Stimulated activated effector memory CD8-positive, alpha-beta T cell treated with anti-CD3 and anti-CD28 coated beads, Interleukin-12 subunit alpha, Interleukin-12 subunit beta, amount 100 ng/mL, for 72 hours (primary cell): ENCODE measurements around the gene PRCC.

Experiments
- ATAC-seq: fragments of 150-1000 bp; cut with Tn5 transposase; 2 replicates; pipeline ENCODE4 v1.10.0; 2021
- DNase-seq, 2 donors: peaks; one replicate each; pipeline ENCODE4 v3.0.0; 2021 to 2022; ENCODE audit warnings: low spot score in 2 of 2
- H3K27ac Mint-ChIP-seq: one replicate; pipeline ENCODE4 v1.8.0; 2022; ENCODE audit warnings: mild to moderate bottlenecking, mixed read lengths
- H3K36me3 Mint-ChIP-seq: one replicate; pipeline ENCODE4 v1.8.0; 2022; ENCODE audit warnings: mild to moderate bottlenecking, mixed read lengths
- H3K4me1 Mint-ChIP-seq: one replicate; pipeline ENCODE4 v1.8.0; 2022; ENCODE audit warnings: mixed read lengths
- H3K4me3 Mint-ChIP-seq: one replicate; pipeline ENCODE4 v1.8.0; 2022; ENCODE audit warnings: mild to moderate bottlenecking, mixed read lengths
- H3K9me3 Mint-ChIP-seq: one replicate; pipeline ENCODE4 v1.8.0; 2022; ENCODE audit warnings: mixed read lengths

The PRCC gene

DNA sequence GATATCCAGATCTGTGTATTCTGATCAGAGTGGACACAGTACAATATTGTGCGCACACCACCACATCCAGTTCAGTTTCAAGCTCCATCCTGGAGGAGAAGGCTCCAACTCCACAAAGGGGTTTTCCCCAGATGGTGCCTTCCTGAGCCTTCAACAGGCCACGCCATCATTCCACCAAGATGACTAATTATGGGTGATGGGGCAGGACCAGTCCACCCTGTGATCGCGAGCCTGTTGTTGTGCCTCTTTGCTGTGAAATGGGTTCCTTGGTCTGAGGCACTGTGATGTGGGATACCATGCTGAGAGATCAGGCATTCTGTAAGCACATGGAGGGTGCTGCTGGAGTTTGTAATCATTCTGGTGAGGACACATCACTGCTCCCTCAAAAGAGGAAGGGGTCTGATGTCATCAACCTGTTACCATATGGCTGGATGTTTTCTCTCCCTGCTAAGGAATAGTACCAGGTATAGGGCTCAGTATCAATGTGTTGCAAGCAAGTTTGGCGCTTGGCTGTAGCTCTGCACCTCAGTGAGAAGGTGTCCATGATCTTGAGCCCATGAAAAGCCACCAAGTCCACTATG is 56.0 kb downstream of the PRCC start:
- ATAC-seq: no peak
- DNase-seq: no peak
- Mint-ChIP-seq H3K4me1 (peaks cover 34% of the 10 kb centered on the region), H3K36me3 (no peaks in the 10 kb centered on the region), H3K9me3 (no peaks in the 10 kb centered on the region), H3K4me3 (no peak overlapping the region), H3K27ac (peak overlapping the region; percentile 86)

DNA sequence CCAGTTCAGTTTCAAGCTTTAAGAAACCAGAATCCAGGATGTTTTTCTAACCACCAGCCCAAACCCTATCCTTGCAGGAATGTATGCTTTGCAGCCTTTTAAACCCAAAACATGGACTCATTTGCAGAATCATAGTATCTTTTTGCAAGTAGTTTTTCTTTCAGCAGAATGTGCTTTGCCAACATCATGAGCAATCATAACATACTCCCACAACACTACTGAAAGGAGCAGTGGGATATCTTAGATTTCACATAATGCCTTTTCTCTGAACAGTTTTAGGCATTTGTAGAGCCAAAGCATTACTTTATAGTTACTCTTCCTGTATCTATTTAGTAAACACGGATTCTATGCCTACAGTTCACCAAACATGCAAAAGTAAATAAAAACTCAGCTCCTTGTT is 59.3 kb downstream of the PRCC start:
- Mint-ChIP-seq H3K9me3 (no peaks in the 10 kb centered on the region), H3K27ac (no peak overlapping the region), H3K4me3 (no peak overlapping the region), H3K36me3 (no peaks in the 10 kb centered on the region), H3K4me1 (peaks cover 27% of the 10 kb centered on the region)
- DNase-seq (no peak), ATAC-seq (no peak)

DNA sequence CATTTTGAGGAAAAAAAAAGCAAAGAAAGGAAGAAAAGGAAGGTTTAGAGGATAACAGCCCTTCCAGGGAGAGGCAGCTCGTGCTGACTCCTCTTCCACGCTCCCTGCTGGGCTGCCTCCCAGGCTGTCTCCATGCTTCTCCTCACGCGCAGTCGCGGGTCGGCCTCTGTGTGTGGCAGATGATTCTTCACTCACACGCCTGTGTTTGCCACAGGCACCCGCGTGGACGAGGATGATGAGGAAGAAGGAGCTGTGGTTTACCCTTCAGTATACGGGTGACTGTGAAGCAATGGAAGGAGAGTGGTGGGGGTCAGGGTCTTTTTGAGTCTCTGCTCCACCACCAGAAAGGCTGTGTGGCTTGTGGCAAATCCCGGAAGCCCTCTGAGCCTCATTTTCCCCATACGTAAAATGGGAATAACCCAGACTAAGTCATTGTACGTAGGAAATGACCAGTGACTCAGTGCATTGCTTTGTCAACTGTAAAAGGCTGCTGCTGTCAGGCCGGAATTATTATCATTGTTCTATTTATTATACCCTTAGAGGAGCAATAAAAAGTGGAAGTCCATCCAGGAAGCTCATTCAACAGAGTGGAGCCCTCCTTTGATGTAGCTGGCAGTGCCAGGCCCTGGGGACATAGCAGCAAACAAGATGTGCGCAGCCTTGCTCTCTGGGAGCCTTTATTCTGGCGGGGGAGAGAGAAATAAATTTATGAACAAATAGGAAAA is 61.2 kb downstream of the PRCC start:
- H3K4me1 Mint-ChIP-seq: peaks cover 17% of the 10 kb centered on the region
- H3K4me3 Mint-ChIP-seq: no peak overlapping the region
- H3K36me3 Mint-ChIP-seq: no peaks in the 10 kb centered on the region
- DNase-seq (no peak), ATAC-seq (no peak)
- H3K9me3 Mint-ChIP-seq: no peaks in the 10 kb centered on the region
- peak overlapping the region; percentile 23 for H3K27ac Mint-ChIP-seq

DNA sequence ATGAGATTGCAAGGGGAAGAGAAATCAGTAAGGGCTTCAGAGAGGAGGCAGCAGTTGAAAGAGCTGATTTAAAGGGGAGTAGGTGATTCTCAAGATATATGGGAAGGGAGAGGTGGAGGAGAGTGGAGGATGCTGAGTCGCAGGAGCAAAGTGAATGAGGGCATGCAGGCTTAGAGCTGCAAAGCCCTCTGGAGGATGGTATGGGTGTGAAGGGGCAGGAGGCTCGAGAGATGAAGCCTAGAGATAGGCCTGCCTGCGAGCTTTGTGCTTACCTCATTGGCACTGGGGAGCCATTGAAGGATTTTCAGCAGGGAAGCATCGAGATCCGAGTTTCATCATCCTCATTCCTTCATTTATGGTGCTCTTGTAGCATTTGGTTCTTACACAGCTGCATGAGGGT is 65.1 kb downstream of the PRCC start:
- DNase-seq (no peak), ATAC-seq (no peak)
- no peak overlapping the region for H3K27ac Mint-ChIP-seq
- H3K4me1 Mint-ChIP-seq: peaks cover 52% of the 10 kb centered on the region
- H3K9me3 Mint-ChIP-seq: no peaks in the 10 kb centered on the region
- H3K36me3 Mint-ChIP-seq: no peaks in the 10 kb centered on the region
- H3K4me3 Mint-ChIP-seq: no peak overlapping the region

DNA sequence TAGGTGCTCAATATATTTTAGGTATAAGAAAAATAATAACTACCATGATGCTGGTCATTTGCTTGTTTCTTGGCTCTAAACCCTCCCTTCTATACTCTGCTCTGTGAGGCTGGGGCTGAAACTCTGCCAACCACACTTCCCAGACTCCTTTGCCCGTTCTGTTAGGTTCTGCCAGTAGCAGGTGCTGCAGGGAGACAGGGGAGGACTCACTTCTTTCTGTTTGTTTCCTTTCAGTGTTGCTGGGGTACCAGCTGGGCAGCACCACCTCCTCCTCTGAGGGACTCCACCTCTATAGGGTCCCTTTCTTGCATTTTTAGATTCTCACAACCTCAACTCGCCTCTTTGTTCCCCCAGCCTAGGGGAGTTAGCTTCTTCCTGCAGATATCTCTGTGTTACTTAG is 66.3 kb downstream of the PRCC start:
- Mint-ChIP-seq H3K4me1 (peaks cover 50% of the 10 kb centered on the region), H3K4me3 (no peak overlapping the region)
- DNase-seq: no peak

DNA sequence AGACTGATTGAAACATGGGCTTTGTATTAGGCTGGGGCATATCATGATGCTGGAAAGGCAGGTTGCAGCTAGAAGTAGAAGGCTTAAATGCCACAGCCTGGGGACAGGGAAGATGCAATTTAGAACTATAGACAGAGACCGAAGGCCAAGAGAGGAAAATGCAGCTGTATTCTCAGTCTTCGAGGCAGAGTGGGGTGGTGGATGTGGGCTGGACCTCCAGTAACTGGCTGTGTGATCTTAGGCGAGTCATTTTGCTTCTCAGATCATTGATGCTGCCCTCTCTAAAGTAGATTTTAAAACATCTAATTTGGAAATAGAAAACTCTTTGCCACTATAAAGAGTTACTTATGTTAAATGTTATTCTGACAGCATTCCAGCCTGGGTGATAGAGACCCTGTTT is 67.0 kb downstream of the PRCC start:
- H3K27ac Mint-ChIP-seq: peak overlapping the region; percentile 38
- H3K4me1 Mint-ChIP-seq: peaks cover 51% of the 10 kb centered on the region
- no peaks in the 10 kb centered on the region for H3K9me3 Mint-ChIP-seq
- no peaks in the 10 kb centered on the region for H3K36me3 Mint-ChIP-seq
- DNase-seq (no peak), ATAC-seq (peak; percentile 53)
- H3K4me3 Mint-ChIP-seq: no peak overlapping the region

More for the DNA sequence above, 66.3 kb downstream of the PRCC start:
- Mint-ChIP-seq H3K9me3 (no peaks in the 10 kb centered on the region), H3K36me3 (no peaks in the 10 kb centered on the region), H3K27ac (peak overlapping the region; percentile 38)
- ATAC-seq: peak; percentile 16

DNA sequence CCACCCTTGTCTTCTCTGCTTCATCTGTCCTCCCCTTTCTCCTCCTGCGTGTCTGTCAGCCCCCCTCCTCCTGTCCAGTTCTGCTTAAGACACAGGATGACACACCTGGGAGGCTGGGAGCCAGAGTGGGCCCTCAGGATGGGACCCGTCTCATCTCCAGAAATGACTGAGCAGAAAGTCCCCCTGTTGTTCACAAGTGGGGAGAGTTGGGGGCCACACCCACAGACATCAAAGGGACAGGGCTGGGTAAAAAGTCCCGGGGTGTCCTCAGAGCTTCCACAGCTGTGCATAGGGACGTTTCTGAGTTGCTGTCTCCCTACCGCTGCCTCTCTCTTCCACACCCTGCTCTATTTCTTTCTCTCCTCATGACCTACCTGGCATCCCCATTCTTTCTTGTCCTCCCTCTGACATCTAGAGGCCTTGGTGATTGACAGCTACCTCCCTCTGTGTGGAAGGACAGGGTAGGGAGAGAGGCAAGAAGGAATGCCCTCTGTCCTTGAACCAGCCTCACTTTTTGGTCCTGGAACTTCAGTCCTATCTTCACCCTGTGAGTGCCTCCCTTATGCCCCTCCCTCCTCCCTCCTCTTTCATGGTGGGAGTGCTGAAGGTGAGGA is 68.8 kb downstream of the PRCC start:
- peak overlapping the region; percentile 81 for H3K27ac Mint-ChIP-seq
- peak; percentile 82 for ATAC-seq
- H3K36me3 Mint-ChIP-seq: no peaks in the 10 kb centered on the region
- peak in 1 of 2 donors; percentile 74 for DNase-seq
- H3K4me3 Mint-ChIP-seq: peak overlapping the region; percentile 49
- peaks cover 56% of the 10 kb centered on the region for H3K4me1 Mint-ChIP-seq
- no peaks in the 10 kb centered on the region for H3K9me3 Mint-ChIP-seq

DNA sequence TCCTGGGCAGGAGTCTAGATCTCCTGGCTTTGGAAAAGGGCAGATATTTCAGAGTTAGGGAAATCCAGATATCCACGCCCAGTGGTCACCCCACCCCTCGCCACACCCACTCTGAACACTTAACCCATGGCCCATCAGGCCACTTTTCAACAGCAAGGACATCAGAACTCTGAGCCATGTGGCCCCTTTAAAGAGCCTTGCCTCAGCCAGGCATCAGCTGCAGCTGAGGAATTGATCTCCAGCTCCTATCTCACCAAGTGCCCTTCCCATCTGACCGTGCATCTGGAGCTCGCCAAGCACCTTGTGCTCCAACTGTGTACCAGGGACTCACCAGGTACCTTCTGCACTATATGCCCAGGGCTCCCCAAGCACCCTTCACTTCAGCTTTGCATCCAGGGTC is 69.6 kb downstream of the PRCC start:
- no peaks in the 10 kb centered on the region for H3K9me3 Mint-ChIP-seq
- H3K27ac Mint-ChIP-seq: peak overlapping the region; percentile 81
- DNase-seq (no peak), ATAC-seq (no peak)
- no peaks in the 10 kb centered on the region for H3K36me3 Mint-ChIP-seq
- peaks cover 56% of the 10 kb centered on the region for H3K4me1 Mint-ChIP-seq
- peak overlapping the region; percentile 49 for H3K4me3 Mint-ChIP-seq

DNA sequence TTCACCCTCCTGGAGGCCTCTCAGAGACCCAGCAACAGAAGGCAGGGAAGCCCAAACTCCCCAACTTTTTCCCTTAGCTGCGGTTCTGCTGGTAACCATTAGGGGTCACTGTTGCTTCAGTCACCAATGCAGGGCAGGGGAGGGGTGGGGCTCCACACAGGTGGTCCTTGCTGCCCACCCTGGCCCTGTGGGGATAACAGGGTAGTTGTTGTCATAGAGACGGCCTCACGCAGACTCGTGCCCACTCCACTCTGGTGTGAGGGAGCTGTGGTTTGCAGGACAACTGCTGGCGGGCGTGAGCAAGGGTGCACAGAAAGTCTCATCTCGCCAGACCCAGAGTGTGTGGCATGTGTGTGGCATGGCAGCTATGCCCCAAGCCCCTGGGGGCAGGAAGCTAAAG is 71.6 kb downstream of the PRCC start:
- DNase-seq (peak; percentile 55 to 81), ATAC-seq (peak; percentile 36)
- Mint-ChIP-seq H3K4me1 (peaks cover 48% of the 10 kb centered on the region), H3K36me3 (no peaks in the 10 kb centered on the region), H3K27ac (peak overlapping the region; percentile 84), H3K9me3 (no peaks in the 10 kb centered on the region), H3K4me3 (no peak overlapping the region)

DNA sequence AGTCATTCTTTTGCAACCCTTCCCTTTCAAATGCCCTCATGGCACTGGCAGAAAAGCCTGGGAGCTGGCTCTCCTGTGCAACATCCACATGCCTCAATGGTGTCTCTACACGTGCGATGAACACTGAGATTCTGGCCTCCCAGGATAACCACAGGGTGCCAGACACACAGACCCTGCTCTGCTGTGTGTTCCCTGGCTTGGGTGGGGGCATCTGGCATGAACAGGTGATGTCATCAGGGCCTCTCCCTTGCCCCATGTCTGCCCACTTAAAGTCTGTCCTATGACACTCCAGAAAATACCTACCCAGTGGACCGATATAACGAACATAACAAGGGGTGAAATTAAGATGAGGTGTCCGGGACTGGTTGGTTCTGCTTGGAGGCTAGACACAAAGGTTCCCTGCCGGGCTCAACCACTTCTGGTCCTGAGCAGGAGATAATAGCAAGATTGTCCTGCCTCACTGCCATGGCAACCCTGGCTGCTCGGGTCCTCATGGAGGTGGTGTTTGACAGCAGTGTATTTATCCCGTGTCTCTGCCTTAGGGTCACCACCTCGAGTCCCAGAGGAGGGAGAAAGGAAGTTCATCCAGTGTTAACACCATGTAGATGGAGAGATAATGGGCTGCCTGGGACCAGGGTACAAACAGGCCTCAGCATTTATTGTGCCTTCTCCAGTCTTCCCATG is 72.2 kb downstream of the PRCC start:
- Mint-ChIP-seq H3K27ac (peak overlapping the region; percentile 20), H3K9me3 (no peaks in the 10 kb centered on the region), H3K4me1 (peaks cover 46% of the 10 kb centered on the region), H3K4me3 (no peak overlapping the region), H3K36me3 (no peaks in the 10 kb centered on the region)
- DNase-seq: no peak
- no peak for ATAC-seq

DNA sequence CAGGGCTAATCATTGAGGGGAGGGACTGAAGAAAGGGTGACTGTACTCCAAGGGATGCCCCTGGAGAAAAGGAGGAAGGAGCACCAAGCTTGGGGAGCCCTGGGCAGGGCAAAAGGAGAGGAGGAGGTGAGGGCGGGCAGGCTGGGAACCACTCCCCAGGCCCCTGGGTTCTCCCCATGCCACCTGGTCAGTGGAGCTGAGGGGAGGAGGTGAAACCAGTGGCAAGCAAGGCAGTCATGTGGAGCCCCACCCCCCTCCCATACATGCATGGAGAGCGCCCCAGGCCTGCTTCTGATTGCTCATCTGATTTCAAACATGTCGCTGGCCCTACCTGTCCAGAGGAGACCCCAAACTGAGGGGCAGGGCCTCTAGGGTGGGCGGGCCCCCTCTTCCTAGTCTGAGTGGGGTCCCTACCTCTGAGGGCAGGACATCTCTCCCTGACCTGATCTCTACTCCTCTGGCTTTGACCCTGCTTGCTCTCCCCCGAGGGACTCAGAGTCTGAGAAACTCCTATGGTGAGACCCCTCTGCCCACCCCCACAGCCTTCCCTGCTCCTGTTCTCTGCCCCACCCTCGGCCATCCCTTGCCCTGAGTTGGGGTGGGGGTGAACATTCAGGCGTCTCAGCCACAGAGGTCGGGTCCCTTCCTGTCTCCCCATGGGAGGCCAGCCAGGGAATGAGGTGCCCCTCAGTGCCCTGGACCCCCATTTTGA is 73.0 kb downstream of the PRCC start:
- ATAC-seq (no peak), DNase-seq (no peak)
- no peak overlapping the region for H3K27ac Mint-ChIP-seq
- H3K36me3 Mint-ChIP-seq: no peaks in the 10 kb centered on the region
- H3K4me1 Mint-ChIP-seq: peaks cover 49% of the 10 kb centered on the region
- no peaks in the 10 kb centered on the region for H3K9me3 Mint-ChIP-seq
- no peak overlapping the region for H3K4me3 Mint-ChIP-seq

DNA sequence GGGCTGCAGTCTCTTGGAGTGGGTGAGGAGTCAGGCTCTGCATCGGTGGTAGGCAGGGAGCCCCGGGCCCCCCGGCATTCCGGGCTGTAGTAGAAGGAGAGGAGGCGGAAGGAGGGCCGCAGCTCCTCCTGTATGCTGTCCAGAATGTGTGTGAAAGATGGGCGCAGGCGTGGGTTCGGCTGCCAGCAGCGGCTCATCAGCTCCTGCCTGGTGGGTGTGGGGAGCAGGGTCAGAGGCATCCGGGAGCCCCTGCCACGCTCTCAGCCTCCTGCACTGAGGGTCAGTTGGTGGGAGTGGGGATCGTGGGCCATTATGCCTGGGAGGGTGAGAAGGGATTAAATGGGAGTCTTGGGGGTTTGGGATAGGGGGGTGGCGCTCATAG is 73.6 kb downstream of the PRCC start:
- H3K4me1 Mint-ChIP-seq: peaks cover 46% of the 10 kb centered on the region
- ATAC-seq (no peak), DNase-seq (no peak)
- no peak overlapping the region for H3K27ac Mint-ChIP-seq
- no peaks in the 10 kb centered on the region for H3K36me3 Mint-ChIP-seq
- no peak overlapping the region for H3K4me3 Mint-ChIP-seq
- H3K9me3 Mint-ChIP-seq: no peaks in the 10 kb centered on the region

DNA sequence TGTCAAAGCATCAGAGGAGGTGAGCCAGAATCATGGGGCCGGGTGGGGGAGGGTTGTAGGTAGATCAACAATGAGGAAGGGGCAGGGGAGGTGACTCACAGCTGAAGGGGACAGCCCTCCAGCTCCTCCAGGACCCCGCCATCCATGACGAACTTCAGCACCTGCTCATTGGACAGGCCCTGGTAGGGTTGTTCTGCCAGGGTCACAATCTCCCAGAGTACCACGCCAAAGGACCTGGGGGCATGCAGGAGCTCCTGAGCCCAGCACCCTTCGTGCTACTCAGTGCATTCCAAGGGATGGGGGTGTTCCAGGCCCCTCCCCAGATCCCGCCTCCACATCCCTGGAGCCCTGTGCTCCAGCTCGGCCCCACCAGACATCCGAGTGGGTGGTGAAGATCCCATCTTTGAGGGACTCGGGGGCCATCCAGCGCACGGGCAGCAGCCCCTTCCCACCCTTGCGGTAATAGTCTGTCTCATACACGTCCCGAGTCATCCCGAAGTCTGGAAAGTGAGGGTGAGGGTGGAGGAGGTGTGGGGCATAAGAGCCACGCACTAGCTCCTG is 74.0 kb downstream of the PRCC start:
- no peak overlapping the region for H3K4me3 Mint-ChIP-seq
- ATAC-seq: no peak

DNA sequence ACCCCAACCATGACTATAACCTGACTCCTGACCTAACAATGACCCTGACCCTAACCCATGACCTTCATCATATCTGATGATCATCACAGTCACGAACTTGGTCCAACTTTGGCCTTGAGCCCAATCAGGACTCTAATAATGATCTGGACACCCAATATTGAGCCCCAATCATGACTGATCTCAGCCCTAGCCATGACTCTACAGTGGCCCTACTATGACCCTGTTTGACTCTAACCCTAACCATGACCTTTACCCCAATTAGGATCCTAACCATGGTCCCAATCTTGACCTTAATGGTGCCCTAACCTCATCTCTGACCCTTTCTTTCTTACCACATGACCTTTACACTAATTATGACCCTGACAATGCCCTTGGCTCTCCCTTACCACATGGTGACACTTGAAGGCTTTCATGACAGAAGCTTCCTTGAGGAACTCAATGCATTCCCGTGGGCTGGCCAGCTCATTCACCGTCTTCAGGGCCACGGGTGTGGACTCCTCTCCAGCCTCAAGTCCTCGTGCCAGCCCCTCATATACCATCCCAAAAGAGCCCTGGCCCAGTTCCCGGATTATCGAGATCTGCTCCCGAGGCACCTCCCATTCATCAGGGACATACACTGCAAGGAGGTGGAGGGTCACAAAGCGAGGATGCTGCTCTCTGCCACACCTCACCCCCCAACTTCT is 75.4 kb downstream of the PRCC start:
- DNase-seq: no peak
- H3K36me3 Mint-ChIP-seq: no peaks in the 10 kb centered on the region
- peaks cover 37% of the 10 kb centered on the region for H3K4me1 Mint-ChIP-seq
- no peak overlapping the region for H3K4me3 Mint-ChIP-seq
- no peaks in the 10 kb centered on the region for H3K9me3 Mint-ChIP-seq
- H3K27ac Mint-ChIP-seq: no peak overlapping the region
- ATAC-seq: no peak

More for the DNA sequence above, 74.0 kb downstream of the PRCC start:
- peaks cover 41% of the 10 kb centered on the region for H3K4me1 Mint-ChIP-seq
- H3K36me3 Mint-ChIP-seq: no peaks in the 10 kb centered on the region
- H3K27ac Mint-ChIP-seq: no peak overlapping the region
- DNase-seq: no peak
- no peaks in the 10 kb centered on the region for H3K9me3 Mint-ChIP-seq
